Osteocyte (in vitro differentiated cells): Measurements from ENCODE around the gene CACNA1C. TPM values are rescaled to one million over a fixed set of nuclear protein-coding genes. Genes with fewer than 3 reads are reported as not detected.

Source experiments
- DNase-seq: peaks from one replicate; pipeline ENCODE4 v3.0.0; 2021; ENCODE audit warnings: mixed read lengths; ENCODE audit not compliant: unreplicated experiment; ENCODE audit errors: extremely low spot score
- H3K27ac Mint-ChIP-seq: one replicate; pipeline ENCODE4 v1.8.0; 2021; ENCODE audit warnings: mild to moderate bottlenecking, mixed read lengths; ENCODE audit not compliant: unreplicated experiment
- H3K27me3 Mint-ChIP-seq: one replicate; pipeline ENCODE4 v1.8.0; 2021; ENCODE audit warnings: mixed read lengths; ENCODE audit not compliant: unreplicated experiment
- H3K36me3 Mint-ChIP-seq: one replicate; pipeline ENCODE4 v1.8.0; 2021; ENCODE audit warnings: mixed read lengths; ENCODE audit not compliant: unreplicated experiment
- H3K4me1 Mint-ChIP-seq: one replicate; pipeline ENCODE4 v1.8.0; 2021; ENCODE audit warnings: mixed read lengths; ENCODE audit not compliant: unreplicated experiment
- H3K4me3 Mint-ChIP-seq: one replicate; pipeline ENCODE4 v1.8.0; 2021; ENCODE audit warnings: mild to moderate bottlenecking, moderate library complexity, mixed read lengths; ENCODE audit not compliant: unreplicated experiment
- H3K9me3 Mint-ChIP-seq: one replicate; pipeline ENCODE4 v1.8.0; 2021; ENCODE audit warnings: mixed read lengths; ENCODE audit not compliant: unreplicated experiment
- total RNA-seq: library from RNA; stranded (reverse); gene quantifications from 2 replicates; pipeline ENCODE4 v1.2.1, GENCODE V29; 2021
- TF ChIP-seq, protein P1 (sequence below): fragments of 200-600 bp; sonication (generic); IDR thresholded peaks from 2 replicates; pipeline ENCODE4 v1.5.0; 2021; ENCODE audit warnings: antibody characterized with exemption, mild to moderate bottlenecking, moderate library complexity

The CACNA1C gene
- total RNA-seq, 1 donor from 2014 or later = 67.4 TPM

DNA sequence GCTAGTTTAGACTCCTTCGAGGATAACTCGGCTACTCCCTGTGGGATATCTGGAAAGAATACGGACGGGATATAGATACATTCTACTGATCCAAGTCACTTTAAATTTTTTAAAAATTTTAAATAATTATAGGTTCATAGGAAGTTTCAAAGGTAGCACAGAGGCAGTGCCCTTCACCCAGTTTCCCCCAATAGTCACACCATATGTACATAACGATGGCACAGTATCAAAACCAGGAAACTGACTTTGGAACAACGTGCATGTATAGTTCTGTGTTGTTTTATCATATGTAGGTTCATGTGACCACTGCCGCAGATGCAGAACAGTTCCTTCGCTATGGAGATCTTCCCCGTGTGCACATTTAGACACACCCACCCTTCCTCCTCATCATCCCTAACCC is 352.3 kb downstream of the CACNA1C start:
- DNase-seq = no peak
- Mint-ChIP-seq H3K36me3 (peaks cover 19% of the 10 kb centered on the region), H3K4me1 (no peaks in the 10 kb centered on the region), H3K27ac (no peak overlapping the region), H3K9me3 (peaks cover 4% of the 10 kb centered on the region), H3K27me3 (no peaks in the 10 kb centered on the region), H3K4me3 (no peak overlapping the region)
- TF ChIP-seq, protein P1, sequence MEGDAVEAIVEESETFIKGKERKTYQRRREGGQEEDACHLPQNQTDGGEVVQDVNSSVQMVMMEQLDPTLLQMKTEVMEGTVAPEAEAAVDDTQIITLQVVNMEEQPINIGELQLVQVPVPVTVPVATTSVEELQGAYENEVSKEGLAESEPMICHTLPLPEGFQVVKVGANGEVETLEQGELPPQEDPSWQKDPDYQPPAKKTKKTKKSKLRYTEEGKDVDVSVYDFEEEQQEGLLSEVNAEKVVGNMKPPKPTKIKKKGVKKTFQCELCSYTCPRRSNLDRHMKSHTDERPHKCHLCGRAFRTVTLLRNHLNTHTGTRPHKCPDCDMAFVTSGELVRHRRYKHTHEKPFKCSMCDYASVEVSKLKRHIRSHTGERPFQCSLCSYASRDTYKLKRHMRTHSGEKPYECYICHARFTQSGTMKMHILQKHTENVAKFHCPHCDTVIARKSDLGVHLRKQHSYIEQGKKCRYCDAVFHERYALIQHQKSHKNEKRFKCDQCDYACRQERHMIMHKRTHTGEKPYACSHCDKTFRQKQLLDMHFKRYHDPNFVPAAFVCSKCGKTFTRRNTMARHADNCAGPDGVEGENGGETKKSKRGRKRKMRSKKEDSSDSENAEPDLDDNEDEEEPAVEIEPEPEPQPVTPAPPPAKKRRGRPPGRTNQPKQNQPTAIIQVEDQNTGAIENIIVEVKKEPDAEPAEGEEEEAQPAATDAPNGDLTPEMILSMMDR = no peak

DNA sequence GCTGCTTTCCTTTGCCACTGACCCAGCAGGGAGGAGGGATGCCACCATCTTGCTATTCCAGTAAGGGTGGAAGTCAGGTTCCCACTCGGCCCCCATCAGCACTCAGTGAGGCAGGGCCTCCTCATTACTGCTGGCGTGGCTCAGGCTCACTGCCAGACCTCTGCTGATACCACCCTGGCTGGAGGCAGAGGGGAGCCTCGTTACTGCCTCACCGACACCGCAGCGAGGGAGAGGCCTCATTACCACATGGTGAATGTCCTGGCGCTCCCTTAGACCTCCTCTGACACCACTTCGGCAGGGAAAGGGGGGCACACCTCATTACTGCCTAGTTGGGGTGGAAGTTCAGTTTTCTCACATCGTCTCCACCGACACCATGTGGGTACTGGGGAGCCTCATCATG is 354.1 kb downstream of the CACNA1C start:
- Mint-ChIP-seq H3K36me3 (peaks cover 15% of the 10 kb centered on the region), H3K4me3 (no peak overlapping the region), H3K9me3 (peaks cover 4% of the 10 kb centered on the region), H3K27ac (no peak overlapping the region), H3K27me3 (no peaks in the 10 kb centered on the region), H3K4me1 (no peaks in the 10 kb centered on the region)
- TF ChIP-seq, protein P1 = no peak
- DNase-seq = no peak

DNA sequence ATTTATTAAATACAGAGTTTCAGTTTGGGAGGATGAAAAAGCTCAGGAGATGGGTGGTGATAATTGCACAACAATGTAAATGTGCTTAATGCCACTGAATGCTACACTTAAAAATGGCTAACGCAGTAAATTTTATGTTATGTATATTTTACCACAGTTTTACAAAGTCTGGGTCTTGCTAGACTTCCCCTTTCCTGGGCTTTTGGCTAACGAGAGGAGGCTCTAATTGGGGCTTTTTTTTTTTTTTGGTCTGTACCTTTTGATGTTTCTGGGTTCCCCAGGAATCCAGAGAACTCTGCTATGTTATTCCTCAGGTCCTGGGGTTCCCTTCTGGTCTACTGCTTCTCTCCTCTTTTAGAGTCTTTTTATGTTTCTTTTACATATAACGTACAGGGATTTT is 355.5 kb downstream of the CACNA1C start:
- Mint-ChIP-seq H3K36me3 (peaks cover 15% of the 10 kb centered on the region), H3K4me1 (no peaks in the 10 kb centered on the region), H3K27me3 (no peaks in the 10 kb centered on the region), H3K27ac (no peak overlapping the region), H3K9me3 (peaks cover 4% of the 10 kb centered on the region), H3K4me3 (no peak overlapping the region)
- TF ChIP-seq, protein P1 = no peak
- no peak for DNase-seq

DNA sequence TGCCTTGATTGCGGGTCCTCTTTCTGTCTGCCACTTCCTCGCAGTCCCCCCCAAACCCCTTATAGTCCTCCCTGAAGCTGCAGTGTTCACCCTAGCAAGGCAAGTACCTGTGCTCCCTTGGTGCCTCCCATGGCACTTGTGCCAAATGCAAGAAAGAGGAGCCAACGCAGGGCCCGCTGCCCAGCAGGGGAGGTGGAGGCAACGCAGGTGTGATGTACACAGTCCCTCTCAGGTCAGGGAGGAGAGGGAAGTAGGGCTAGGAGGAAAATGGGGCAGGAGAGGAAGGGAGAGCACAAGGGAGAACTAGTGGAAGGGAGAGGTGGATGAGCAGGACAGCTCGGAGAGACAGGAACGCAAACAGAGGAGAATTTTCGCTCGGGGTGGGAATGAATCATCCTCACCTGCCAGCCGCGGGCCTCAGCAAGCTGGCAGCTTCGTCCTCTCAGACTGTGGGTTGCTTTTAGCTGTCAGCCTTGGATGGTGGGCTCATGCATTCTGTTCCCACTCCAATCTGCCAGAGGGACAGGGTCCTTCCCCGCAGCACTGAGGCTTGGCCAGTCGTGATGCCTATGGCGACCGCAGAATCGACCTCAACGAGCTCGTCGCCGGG is 357.0 kb downstream of the CACNA1C start:
- no peak for DNase-seq
- Mint-ChIP-seq H3K27ac (no peak overlapping the region), H3K9me3 (peaks cover 4% of the 10 kb centered on the region), H3K27me3 (no peaks in the 10 kb centered on the region), H3K4me1 (peaks cover 12% of the 10 kb centered on the region), H3K36me3 (peaks cover 12% of the 10 kb centered on the region), H3K4me3 (no peak overlapping the region)
- TF ChIP-seq, protein P1 = no peak

DNA sequence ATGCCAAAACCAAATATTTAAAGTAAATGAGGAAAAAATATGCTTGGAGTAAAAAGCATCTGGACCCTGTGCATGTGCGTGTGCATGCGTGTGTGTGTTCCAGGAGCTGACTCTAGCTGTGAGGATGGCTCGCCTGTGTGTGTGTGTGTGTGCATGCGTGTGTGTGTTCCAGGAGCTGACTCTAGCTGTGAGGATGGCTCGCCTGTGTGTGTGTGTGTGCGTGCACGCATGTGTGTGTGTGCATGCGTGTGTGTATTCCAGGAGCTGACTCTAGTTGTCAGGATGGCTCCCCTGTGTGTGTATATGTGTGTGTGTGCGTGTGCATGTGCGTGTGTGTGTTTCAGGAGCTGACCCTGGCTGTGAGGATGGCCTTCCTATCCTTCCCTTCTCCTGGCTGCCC is 357.7 kb downstream of the CACNA1C start:
- H3K9me3 Mint-ChIP-seq = no peaks in the 10 kb centered on the region
- no peak overlapping the region for H3K4me3 Mint-ChIP-seq
- DNase-seq = no peak
- H3K4me1 Mint-ChIP-seq = peaks cover 20% of the 10 kb centered on the region
- TF ChIP-seq, protein P1 = no peak
- H3K36me3 Mint-ChIP-seq = peaks cover 8% of the 10 kb centered on the region
- H3K27ac Mint-ChIP-seq = no peak overlapping the region
- no peaks in the 10 kb centered on the region for H3K27me3 Mint-ChIP-seq
